Mucosa of descending colon (tissue), 3 donors: ENCODE results near the gene ZBTB1. TPM values are rescaled to one million over a fixed set of nuclear protein-coding genes. Genes with fewer than 3 reads are reported as not detected.
A peak's percentile ranks its signal among the peaks of the same experiment; 100 is the strongest.

Source experiments
- ATAC-seq: fragments of 200-7000 bp; cut with Tn5 transposase; one replicate; pipeline ENCODE4 v1.9.1; 2020; ENCODE audit warnings: mild to moderate bottlenecking, moderate library complexity
- DNase-seq, 3 donors: peaks; one replicate each; pipeline ENCODE4 v3.0.0-alpha.2; 2020
- H3K36me3 ChIP-seq: fragments of 200-600 bp; one replicate; pipeline ENCODE4 v1.8.0; 2021; ENCODE audit warnings: low read depth, mild to moderate bottlenecking
- H3K4me1 ChIP-seq: fragments of 200-600 bp; one replicate; pipeline ENCODE4 v1.8.0; 2021; ENCODE audit warnings: low read depth, mild to moderate bottlenecking
- H3K4me3 ChIP-seq: fragments of 200-600 bp; one replicate; pipeline ENCODE4 v1.8.0; 2021; ENCODE audit warnings: mild to moderate bottlenecking
- H3K9me3 ChIP-seq: fragments of 200-600 bp; one replicate; pipeline ENCODE4 v1.8.0; 2021; ENCODE audit warnings: mild to moderate bottlenecking
- intact Hi-C, 2 donors: fragments of 100-400 bp; cut with DNase I in 1 of 2; cut with micrococcal nuclease in 1 of 2; formaldehyde crosslinking; loops; one replicate each; pipeline versions ENCODE4 v1.11.0 to v1.11.1; 2022; cut with DNase I, micrococcal nuclease
- total RNA-seq, 3 donors: library from RNA; stranded (reverse); fragmentation: NEBNext Ultra II Directional in 2 of 3; extraction: Animal tissue kit (Norgen Biotek cat#: 25700) in 2 of 3; gene quantifications; one replicate each; pipeline versions ENCODE4 v1.2.1 to v1.2.4, GENCODE V29; 2021 to 2023
- TF ChIP-seq, protein P1 (sequence below): fragments of 200-600 bp; IDR thresholded peaks from one replicate; pipeline ENCODE4 v1.8.0; 2022; ENCODE audit warnings: antibody characterized with exemption, mild to moderate bottlenecking
- donor health status: DM: no; HTN: no; CAD: no; lungs with moderate emphysema.
- donor health status: DM: no; HTN: no; CAD: no.
- donor health status: DM: no; HTN: yes; CAD: no.

The ZBTB1 gene
- total RNA-seq, 3 donors from 2014 or later, result 26.5 to 40.9 (median 33.0) TPM

GRCh38 chr14:64468451-64468850 lies 36.1 kb upstream of the ZBTB1 start:
- TF ChIP-seq, protein P1, sequence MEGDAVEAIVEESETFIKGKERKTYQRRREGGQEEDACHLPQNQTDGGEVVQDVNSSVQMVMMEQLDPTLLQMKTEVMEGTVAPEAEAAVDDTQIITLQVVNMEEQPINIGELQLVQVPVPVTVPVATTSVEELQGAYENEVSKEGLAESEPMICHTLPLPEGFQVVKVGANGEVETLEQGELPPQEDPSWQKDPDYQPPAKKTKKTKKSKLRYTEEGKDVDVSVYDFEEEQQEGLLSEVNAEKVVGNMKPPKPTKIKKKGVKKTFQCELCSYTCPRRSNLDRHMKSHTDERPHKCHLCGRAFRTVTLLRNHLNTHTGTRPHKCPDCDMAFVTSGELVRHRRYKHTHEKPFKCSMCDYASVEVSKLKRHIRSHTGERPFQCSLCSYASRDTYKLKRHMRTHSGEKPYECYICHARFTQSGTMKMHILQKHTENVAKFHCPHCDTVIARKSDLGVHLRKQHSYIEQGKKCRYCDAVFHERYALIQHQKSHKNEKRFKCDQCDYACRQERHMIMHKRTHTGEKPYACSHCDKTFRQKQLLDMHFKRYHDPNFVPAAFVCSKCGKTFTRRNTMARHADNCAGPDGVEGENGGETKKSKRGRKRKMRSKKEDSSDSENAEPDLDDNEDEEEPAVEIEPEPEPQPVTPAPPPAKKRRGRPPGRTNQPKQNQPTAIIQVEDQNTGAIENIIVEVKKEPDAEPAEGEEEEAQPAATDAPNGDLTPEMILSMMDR, result no peak
- Histone ChIP-seq H3K4me1 (peaks cover 15% of the 10 kb centered on the region), H3K36me3 (no peaks in the 10 kb centered on the region), H3K4me3 (no peak overlapping the region), H3K9me3 (no peaks in the 10 kb centered on the region)
- ATAC-seq, result no peak
- intact Hi-C loops, result no loop called here
- no peak for DNase-seq

- Histone ChIP-seq H3K4me1 (no peaks in the 10 kb centered on the region), H3K4me3 (no peak overlapping the region), H3K36me3 (no peaks in the 10 kb centered on the region), H3K9me3 (no peaks in the 10 kb centered on the region)
- TF ChIP-seq, protein P1, result no peak
- intact Hi-C loops, result loop anchor here in 1 of 2 donors (10.0 kb wide), 1 partner anchor 129 kb away; no protein-coding TSS in a partner anchor
- ATAC-seq (no peak), DNase-seq (no peak)
Observed at GRCh38 chr14:64474041-64474440, 30.5 kb upstream of the ZBTB1 start.

- Histone ChIP-seq H3K9me3 (no peaks in the 10 kb centered on the region), H3K36me3 (no peaks in the 10 kb centered on the region), H3K4me1 (no peaks in the 10 kb centered on the region), H3K4me3 (no peak overlapping the region)
- no peak for DNase-seq
- intact Hi-C loops, result loop anchor here in 1 of 2 donors (10.0 kb wide), 1 partner anchor 130 kb away; no protein-coding TSS in a partner anchor
- ATAC-seq, result no peak
- TF ChIP-seq, protein P1, result no peak
Observed at GRCh38 chr14:64474698-64475097, 29.9 kb upstream of the ZBTB1 start.

DNA sequence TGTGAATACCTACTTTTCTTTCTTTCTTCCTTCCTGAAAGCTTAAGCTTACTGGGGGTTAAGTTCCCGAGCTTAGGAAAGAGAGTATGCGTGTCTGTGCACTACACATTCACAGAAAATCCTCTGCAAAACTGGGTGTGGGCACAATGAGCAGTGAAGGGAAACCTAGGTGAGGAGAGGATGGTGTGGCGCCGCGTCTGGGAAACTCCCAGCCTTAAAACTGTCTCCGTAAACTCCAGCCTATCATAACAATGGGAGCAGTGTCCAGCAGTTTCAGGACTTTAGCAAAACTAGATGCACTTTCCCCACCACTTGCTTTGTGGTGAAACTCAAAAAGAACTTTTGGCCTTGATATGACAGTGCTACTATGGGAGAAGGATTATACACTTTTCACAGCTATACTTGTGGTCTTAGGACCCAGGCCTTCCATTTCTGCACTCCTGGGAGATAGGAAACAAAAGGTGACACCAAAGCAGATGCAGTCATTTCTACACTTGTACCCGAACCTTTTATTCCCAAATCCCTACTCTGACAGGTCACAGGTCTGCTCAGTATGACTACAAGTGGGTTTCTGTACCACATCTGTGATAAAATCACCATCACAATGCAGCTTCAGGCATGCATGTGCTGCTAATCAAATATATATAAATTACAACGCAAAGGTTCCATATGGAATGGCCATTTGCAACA lies 28.8 kb upstream of the ZBTB1 start:
- TF ChIP-seq, protein P1, result no peak
- peak in 1 of 3 donors; percentile 15 for DNase-seq
- Histone ChIP-seq H3K4me1 (no peaks in the 10 kb centered on the region), H3K9me3 (no peaks in the 10 kb centered on the region), H3K36me3 (no peaks in the 10 kb centered on the region), H3K4me3 (no peak overlapping the region)
- ATAC-seq, result peak; percentile 70
- intact Hi-C loops, result loop anchor here in 1 of 2 donors (10.0 kb wide), 1 partner anchor 131 kb away; no protein-coding TSS in a partner anchor

GRCh38 chr14:64476438-64476837 lies 28.1 kb upstream of the ZBTB1 start:
- intact Hi-C loops, result loop anchor here in 1 of 2 donors (10.0 kb wide), 1 partner anchor 132 kb away; no protein-coding TSS in a partner anchor
- Histone ChIP-seq H3K4me3 (no peak overlapping the region), H3K9me3 (no peaks in the 10 kb centered on the region), H3K36me3 (no peaks in the 10 kb centered on the region), H3K4me1 (no peaks in the 10 kb centered on the region)
- DNase-seq, result no peak
- TF ChIP-seq, protein P1, result no peak
- ATAC-seq, result no peak
